K562 (cell line): ENCODE results near the gene TXN2. TPM values are rescaled to one million over a fixed set of nuclear protein-coding genes. Genes with fewer than 3 reads are reported as not detected.

Experiments used
- CBFA2T3 ChIP-seq: fragments of 450-650 bp; IDR thresholded peaks from 2 replicates; pipeline ENCODE4 v1.6.1; 2017
- CHD7 ChIP-seq: fragments of 200-600 bp; sonication (generic); IDR thresholded peaks from one replicate; pipeline ENCODE4 v1.6.1; 2012; ENCODE audit warnings: mild to moderate bottlenecking, low read depth, low read length, inconsistent platforms
- ETV5 ChIP-seq: sonication (generic); formaldehyde crosslinking; IDR thresholded peaks from 2 replicates; pipeline ENCODE4 v1.4.0; 2020; ENCODE audit warnings: low read depth, mild to moderate bottlenecking, missing genetic modification reagents
- HBP1 ChIP-seq: fragments of 450-650 bp; formaldehyde crosslinking; IDR thresholded peaks from 2 replicates; pipeline ENCODE4 v1.4.0; 2022; ENCODE audit warnings: missing genetic modification characterization
- HCFC1 ChIP-seq: IDR thresholded peaks from 2 replicates; pipeline ENCODE4 v1.6.1; 2012; ENCODE audit warnings: low read depth, low read length, improper control_type of control experiment
- KLF16 ChIP-seq: IDR thresholded peaks from 2 replicates; pipeline ENCODE4 v1.6.1; 2016; ENCODE audit warnings: antibody characterized with exemption
- MAZ ChIP-seq, 2 experiments: fragments of 450-650 bp in 1 of 2; sonication (generic) in 1 of 2; formaldehyde crosslinking; IDR thresholded peaks in 1 of 2; conservative IDR thresholded peaks in 1 of 2; 2 replicates each; pipeline versions ENCODE4 v1.4.0 to v1.5.0; 2020; ENCODE audit warnings: mild to moderate bottlenecking in 1 of 2, missing genetic modification reagents in 1 of 2
- MBD2 ChIP-seq: sonication (generic); IDR thresholded peaks from 2 replicates; pipeline ENCODE4 v1.6.1; 2016; ENCODE audit warnings: low read depth, borderline replicate concordance
- MCM2 ChIP-seq: fragments of 450-650 bp; IDR thresholded peaks from 2 replicates; pipeline ENCODE4 v1.6.1; 2017; ENCODE audit warnings: low read depth, mild to moderate bottlenecking
- PHB ChIP-seq: fragments of 250-450 bp; sonication (Bioruptor Pico); IDR thresholded peaks from 2 replicates; pipeline ENCODE4 v1.5.0; 2021
- SNRNP70 ChIP-seq: fragments of 200-400 bp; formaldehyde crosslinking; optimal IDR thresholded peaks from 2 replicates; pipeline ENCODE3; 2017; ENCODE audit warnings: low read depth, low read length
- TAF15 ChIP-seq: fragments of 200-400 bp; formaldehyde crosslinking; IDR thresholded peaks from 2 replicates; pipeline ENCODE4 v1.6.1; 2017; ENCODE audit warnings: mild to moderate bottlenecking, low read depth, low read length, moderate library complexity
- TFAP4 ChIP-seq: sonication (generic); formaldehyde crosslinking; IDR thresholded peaks from 2 replicates; pipeline ENCODE4 v1.8.0; 2022; ENCODE audit warnings: missing genetic modification reagents, mild to moderate bottlenecking, moderate library complexity, borderline replicate concordance
- ZFX ChIP-seq: sonication (generic); formaldehyde crosslinking; IDR thresholded peaks from 2 replicates; pipeline ENCODE4 v1.8.0; 2022; ENCODE audit warnings: mild to moderate bottlenecking, missing genetic modification reagents, moderate library complexity
- ZNF121 ChIP-seq: sonication (generic); formaldehyde crosslinking; conservative IDR thresholded peaks from 2 replicates; pipeline ENCODE4 v1.8.0; 2022; ENCODE audit warnings: missing genetic modification reagents
- ZNF354B ChIP-seq: fragments of 250-450 bp; sonication (Bioruptor Pico); IDR thresholded peaks from 2 replicates; pipeline ENCODE4 v1.4.0; 2020
- polyA plus RNA-seq, 8 experiments: library from polyadenylated mRNA; depleted of rRNA in 4 of 8; stranded (reverse) in 5 of 8; unstranded in 3 of 8; fragments of >200 nt; fragmentation: Nextera tagmentation in 2 of 8; fragmentation: Illumina TruSeq in 1 of 8; extraction: Ambion mirVana in 2 of 8; extraction: Trizol in 1 of 8; gene quantifications; 2 replicates each; pipeline versions ENCODE4 v1.2.1 to v1.2.3, GENCODE V29; 2011 to 2014; ENCODE audit warnings: inconsistent platforms in 1 of 8, missing spikeins in 1 of 8
- total RNA-seq, 7 experiments: library from RNA; depleted of rRNA in 6 of 7; stranded (reverse); fragments of >200 nt in 6 of 7; fragmentation: Illumina TruSeq in 2 of 7; extraction: Trizol in 2 of 7; gene quantifications; 2 replicates each; pipeline versions ENCODE4 v1.2.1 to v1.2.3, GENCODE V29; 2011 to 2021; ENCODE audit warnings: low replicate concordance in 1 of 7

The TXN2 gene
- total and polyA plus RNA-seq, 9 of the 15 experiments (the other 6 are each of a cell fraction or from before 2014, with no cell fraction given) = 48.5 to 399 (median 118) TPM

GRCh38 chr22:36454916-36455570 lies 26.4 kb downstream of the TXN2 start (continued):
- no peak for TF ChIP-seq SNRNP70
- TF ChIP-seq HCFC1 = peak; percentile 56; the same call in 1 of the 2 replicates
- 0 out of 2 replicates have a peak, but pooled peaks have one; percentile 18 for TF ChIP-seq CBFA2T3
- TF ChIP-seq ETV5 (CRISPR knock-in tag) = 0 out of 2 replicates have a peak, but pooled peaks have one; percentile 61
- no peak for TF ChIP-seq HBP1 (CRISPR knock-in tag)
- TF ChIP-seq MBD2 = no peak
- TF ChIP-seq ZNF121 (CRISPR knock-in tag) = no peak
- TF ChIP-seq MCM2 = no peak
- TF ChIP-seq TAF15 = no peak
- TF ChIP-seq PHB (CRISPR knock-in tag) = no peak
- no peak for TF ChIP-seq KLF16
- TF ChIP-seq MAZ (CRISPR knock-in tag; conservative IDR thresholded peaks at IDR 0.05 in 1 of 2, IDR thresholded peaks at IDR 0.05 in 1 of 2) = peak; percentile 85 to 92
- TF ChIP-seq TFAP4 (CRISPR knock-in tag) = peak; percentile 98
- no peak for TF ChIP-seq ZNF354B (CRISPR knock-in tag)
- TF ChIP-seq ZFX (CRISPR knock-in tag) = peak; percentile 85
- no peak for TF ChIP-seq CHD7
